ENCODE results near the gene SYNE1.

GRCh38 chr6:152398316-152398715 lies 238.8 kb downstream of the SYNE1 start:
- TF ChIP-seq, protein P1, sequence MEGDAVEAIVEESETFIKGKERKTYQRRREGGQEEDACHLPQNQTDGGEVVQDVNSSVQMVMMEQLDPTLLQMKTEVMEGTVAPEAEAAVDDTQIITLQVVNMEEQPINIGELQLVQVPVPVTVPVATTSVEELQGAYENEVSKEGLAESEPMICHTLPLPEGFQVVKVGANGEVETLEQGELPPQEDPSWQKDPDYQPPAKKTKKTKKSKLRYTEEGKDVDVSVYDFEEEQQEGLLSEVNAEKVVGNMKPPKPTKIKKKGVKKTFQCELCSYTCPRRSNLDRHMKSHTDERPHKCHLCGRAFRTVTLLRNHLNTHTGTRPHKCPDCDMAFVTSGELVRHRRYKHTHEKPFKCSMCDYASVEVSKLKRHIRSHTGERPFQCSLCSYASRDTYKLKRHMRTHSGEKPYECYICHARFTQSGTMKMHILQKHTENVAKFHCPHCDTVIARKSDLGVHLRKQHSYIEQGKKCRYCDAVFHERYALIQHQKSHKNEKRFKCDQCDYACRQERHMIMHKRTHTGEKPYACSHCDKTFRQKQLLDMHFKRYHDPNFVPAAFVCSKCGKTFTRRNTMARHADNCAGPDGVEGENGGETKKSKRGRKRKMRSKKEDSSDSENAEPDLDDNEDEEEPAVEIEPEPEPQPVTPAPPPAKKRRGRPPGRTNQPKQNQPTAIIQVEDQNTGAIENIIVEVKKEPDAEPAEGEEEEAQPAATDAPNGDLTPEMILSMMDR (IDR thresholded peaks at IDR 0.05) = no peak
- no peak for TF ChIP-seq POLR2A (IDR thresholded peaks at IDR 0.05)
